ENCODE results near the gene RPS19. TPM values are rescaled to one million over a fixed set of nuclear protein-coding genes. Genes with fewer than 3 reads are reported as not detected.
"Not testable (repeated sequence)": the region's sequence is repeated elsewhere in the genome, so short reads cannot be mapped to it uniquely, and the experiment has no call there.

RPS19 gene
- total RNA-seq, 1 donor: 600 TPM

DNA sequence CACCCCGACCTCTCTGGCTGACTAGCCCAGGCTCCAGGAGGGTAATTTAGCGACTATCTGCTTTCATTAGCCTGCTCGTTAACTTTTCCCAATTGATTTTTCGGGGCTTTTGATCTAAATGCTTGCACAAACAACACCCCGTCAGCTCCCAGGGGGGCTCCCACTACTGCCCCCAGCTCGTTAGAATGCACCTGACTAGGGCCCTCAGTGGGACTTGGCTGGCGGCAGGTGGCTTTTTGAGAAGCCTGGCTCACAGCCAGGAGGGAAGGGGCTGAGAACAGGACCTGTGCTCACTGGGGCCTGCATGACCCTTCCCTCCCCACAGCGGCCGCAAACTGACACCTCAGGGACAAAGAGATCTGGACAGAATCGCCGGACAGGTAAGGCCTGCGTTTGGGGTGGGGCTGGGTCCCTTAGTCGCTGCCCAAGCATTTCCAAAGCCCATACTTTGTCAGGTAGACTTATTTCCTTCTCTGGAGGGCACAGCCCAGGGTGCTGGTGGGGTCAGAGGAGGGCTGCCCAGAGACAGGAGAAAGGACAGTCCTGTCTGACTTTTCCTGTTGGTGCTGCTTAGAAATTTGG, 9.4 kb downstream of the RPS19 start:
- TF ChIP-seq, protein P1, sequence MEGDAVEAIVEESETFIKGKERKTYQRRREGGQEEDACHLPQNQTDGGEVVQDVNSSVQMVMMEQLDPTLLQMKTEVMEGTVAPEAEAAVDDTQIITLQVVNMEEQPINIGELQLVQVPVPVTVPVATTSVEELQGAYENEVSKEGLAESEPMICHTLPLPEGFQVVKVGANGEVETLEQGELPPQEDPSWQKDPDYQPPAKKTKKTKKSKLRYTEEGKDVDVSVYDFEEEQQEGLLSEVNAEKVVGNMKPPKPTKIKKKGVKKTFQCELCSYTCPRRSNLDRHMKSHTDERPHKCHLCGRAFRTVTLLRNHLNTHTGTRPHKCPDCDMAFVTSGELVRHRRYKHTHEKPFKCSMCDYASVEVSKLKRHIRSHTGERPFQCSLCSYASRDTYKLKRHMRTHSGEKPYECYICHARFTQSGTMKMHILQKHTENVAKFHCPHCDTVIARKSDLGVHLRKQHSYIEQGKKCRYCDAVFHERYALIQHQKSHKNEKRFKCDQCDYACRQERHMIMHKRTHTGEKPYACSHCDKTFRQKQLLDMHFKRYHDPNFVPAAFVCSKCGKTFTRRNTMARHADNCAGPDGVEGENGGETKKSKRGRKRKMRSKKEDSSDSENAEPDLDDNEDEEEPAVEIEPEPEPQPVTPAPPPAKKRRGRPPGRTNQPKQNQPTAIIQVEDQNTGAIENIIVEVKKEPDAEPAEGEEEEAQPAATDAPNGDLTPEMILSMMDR (IDR thresholded peaks at IDR 0.05; ENCODE audit: insufficient read depth, low read depth, low read length): no peak
- no peak for DNase-seq (ENCODE audit: low read depth)
- H3K4me3 ChIP-seq (ENCODE audit: low read depth, low read length): no peak overlapping the region

DNA sequence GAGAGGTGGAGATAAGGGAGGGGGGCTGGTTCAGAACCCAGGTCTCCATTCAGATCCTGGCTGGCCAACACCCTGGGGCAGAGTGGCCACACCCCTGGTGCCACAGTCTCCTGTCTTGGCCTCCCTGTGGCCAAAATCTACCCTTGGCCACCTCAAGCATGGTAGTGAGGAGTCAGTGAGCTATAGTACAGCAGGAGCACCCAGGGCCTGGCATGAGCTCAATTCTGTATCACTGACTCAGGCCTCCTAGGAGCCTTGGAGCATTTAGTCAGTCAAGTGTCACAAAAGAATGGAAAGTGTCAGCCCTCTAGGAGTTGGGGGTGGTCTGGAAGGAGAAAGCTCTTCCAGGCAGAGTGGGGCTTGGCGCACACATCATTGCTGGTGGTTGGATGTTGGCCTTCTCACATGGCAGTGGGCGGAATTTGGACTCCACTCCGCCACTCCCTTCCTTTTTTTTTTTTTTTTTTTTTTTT, 10.4 kb downstream of the RPS19 start:
- no peak for DNase-seq (ENCODE audit: low read depth)
- no peak overlapping the region for H3K4me3 ChIP-seq (ENCODE audit: low read depth, low read length)
- TF ChIP-seq, protein P1 (IDR thresholded peaks at IDR 0.05; ENCODE audit: insufficient read depth, low read depth, low read length): no peak

DNA sequence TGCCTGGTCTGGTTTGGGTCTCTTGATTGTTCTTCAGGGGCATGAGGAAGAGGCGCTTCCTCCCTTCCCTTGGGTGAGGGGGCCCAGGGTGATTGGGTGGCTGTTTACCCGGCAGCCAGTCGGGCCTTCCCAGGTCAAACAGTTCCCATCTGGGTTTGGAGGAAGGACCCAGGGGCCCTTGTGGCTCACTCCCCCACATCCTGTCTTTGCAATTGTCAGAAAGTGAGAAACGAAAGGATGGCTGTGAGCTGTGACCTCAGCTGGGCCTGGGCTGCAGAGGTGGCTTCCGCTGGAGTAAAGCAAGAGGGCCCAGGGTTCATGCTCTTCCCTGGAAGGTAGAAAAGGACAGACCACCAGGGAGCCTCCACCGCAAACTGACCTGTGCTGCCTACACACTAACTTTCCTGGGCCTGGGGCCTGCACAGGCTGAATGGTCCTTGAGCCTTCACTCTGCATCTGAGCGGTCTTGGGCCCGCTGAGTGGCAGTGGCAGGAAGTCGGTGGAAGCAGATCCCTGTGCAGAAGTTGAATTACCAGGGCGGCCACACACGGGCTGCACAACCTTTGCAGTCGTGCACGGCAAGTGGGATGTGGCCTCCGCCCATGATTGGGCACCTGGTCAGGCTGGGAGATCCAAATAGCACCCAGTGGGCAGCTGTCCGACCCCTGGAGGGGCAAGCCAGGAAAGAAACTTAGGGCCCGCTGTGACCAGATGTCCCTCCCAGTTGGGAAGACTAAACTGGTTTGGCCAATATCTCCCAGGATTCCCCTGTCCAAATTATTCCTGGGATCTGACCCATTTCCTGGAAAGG, 11.7 kb downstream of the RPS19 start:
- no peak for DNase-seq (ENCODE audit: low read depth)
- no peak overlapping the region for H3K4me3 ChIP-seq (ENCODE audit: low read depth, low read length)
- TF ChIP-seq, protein P1 (IDR thresholded peaks at IDR 0.05; ENCODE audit: insufficient read depth, low read depth, low read length): no peak

DNA sequence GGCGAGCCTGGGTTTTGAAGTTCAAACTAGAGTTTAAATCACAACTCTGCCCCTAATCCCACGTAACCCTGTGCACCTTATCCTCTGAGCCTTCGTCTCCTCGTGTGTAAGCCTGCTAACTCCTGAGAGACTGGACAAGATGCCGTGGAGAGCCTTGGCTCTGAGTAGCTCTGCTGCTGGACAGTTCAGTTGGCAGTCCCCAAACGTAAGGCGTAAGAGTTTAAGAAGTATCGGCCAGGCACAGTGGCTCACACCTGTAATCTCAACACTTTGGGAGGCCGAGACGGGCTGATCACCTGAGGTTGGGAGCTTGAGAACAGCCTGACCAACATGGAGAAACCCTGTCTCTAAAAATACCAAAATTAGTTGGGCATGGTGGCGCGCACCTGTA, 12.3 kb downstream of the RPS19 start:
- TF ChIP-seq, protein P1 (IDR thresholded peaks at IDR 0.05; ENCODE audit: insufficient read depth, low read depth, low read length): no peak
- H3K4me3 ChIP-seq (ENCODE audit: low read depth, low read length): no peak overlapping the region
- no peak for DNase-seq (ENCODE audit: low read depth)

DNA sequence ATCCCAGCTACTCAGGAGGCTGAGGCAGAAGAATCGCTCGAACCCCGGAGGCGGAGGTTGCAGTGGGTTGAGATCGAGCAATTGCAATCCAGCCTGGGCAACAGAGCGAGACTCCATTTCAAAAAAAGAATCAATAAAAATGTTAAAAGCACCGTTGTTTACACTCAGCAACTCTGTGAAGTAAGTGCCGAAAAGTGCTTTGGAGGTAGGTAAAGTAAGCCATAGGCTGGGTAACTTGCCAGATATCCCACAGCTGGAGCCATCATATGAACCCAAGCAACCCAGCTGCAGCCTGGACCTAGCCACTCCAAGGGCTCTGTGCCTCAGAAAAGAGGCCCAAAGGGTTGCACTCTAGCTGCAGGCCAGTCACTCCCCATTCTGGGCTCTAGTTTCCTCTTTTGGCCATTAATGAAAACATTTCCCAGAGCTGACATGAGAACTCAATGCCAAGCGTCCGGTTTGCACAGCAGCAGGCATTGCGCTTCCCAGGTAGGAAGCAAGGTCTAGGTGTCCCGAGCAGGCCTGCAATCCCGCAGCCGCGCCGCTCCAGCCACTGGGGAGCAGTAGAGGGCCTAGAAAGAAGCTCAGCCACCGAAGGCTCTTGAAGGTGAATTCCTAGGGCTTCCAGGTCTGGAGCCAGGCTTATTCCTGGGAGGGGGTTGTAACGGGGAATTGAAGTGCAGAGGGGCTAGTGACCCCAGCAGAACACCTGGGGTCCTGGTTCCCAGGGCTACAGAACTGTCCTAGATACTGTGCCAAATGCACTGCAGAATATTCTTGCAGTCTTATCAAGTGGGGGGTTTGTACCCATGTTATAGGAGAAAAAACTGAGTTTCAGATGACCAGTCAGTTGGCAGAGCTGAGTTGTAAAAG, 13.0 kb downstream of the RPS19 start:
- DNase-seq (ENCODE audit: low read depth): peak; percentile 50
- TF ChIP-seq, protein P1 (IDR thresholded peaks at IDR 0.05; ENCODE audit: insufficient read depth, low read depth, low read length): peak; percentile 76

DNA sequence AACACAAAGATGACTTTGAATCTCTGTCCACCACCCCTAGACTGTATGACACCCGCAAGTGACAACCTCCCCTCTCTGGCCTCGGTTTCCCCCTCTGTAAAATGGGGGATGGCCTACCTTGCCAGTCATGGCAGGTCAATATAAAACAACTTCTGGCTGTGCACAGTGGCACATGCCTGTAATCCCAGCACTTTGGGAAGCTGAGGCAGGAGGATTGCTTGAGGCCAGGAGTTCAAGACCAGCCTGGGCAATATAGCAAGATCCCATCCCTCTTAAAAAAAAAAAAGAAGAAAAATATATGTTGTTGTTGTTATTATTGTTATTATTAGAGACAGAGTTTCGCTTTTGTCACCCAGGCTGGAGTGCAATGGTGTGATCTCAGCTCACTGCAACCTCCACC, 15.9 kb downstream of the RPS19 start:
- not testable (repeated sequence) for H3K4me3 ChIP-seq (ENCODE audit: low read depth, low read length); DNase-seq (ENCODE audit: low read depth)

More for the DNA sequence above, 13.0 kb downstream of the RPS19 start:
- no peak overlapping the region for H3K4me3 ChIP-seq (ENCODE audit: low read depth, low read length)

Measured in fibroblast of villous mesenchyme (primary cell).